Endothelial cell of umbilical vein (primary cell): ENCODE measurements around the gene SMARCC1. TPM values are rescaled to one million over a fixed set of nuclear protein-coding genes. Genes with fewer than 3 reads are reported as not detected.

ENCODE experiments used
- BruUV-seq: library from RNA; stranded (reverse); fragments of 400-500 nt; replicated peaks from 2 replicates; lab custom pipeline; 2021; lab: Mats Ljungman, UMichigan
- CTCF ChIA-PET: fragments of 300-600, 350-600 bp; sonication (Branson Sonifier 250); formaldehyde crosslinking; loops from one replicate; lab custom pipeline; 2021; ENCODE audit warnings: antibody characterized with exemption, inconsistent platforms; lab: Charles Lee
- POLR2A ChIA-PET: fragments of 300-600, 350-600 bp; sonication (Branson Sonifier 250); formaldehyde crosslinking; loops from one replicate; lab custom pipeline; 2021; ENCODE audit warnings: antibody characterized with exemption, inconsistent platforms; lab: Charles Lee
- DNase-seq: peaks from one replicate; pipeline ENCODE4 v3.0.0-alpha.2; 2011; ENCODE audit warnings: low read depth, low spot score
- FAIRE-seq: peaks from 2 replicates; lab custom pipeline; 2011; peaks lifted over from hg19 to GRCh38; lab: Jason Lieb, UNC
- H2AFZ ChIP-seq: 2 replicates; pipeline ENCODE4 v1.6.0; 2012; ENCODE audit warnings: low read depth, low read length, control low read depth, inconsistent platforms
- H3K27ac ChIP-seq: 2 replicates; pipeline ENCODE4 v1.5.1; 2011; ENCODE audit warnings: low read depth, mild to moderate bottlenecking, control low read depth, low read length, moderate library complexity; ENCODE audit not compliant: insufficient read depth
- H3K27me3 ChIP-seq, 2 experiments: 2 replicates each; pipeline versions ENCODE4 v1.6.0 to v1.6.1; 2011; ENCODE audit warnings: low read length in 2 of 2, mixed read lengths in 1 of 2; ENCODE audit not compliant: control insufficient read depth in 2 of 2, insufficient read depth in 2 of 2
- H3K36me3 ChIP-seq, 2 experiments: 2 replicates in 1 of 2; 3 replicates in 1 of 2; pipeline ENCODE4 v1.5.1; 2011; ENCODE audit warnings: low read length in 2 of 2, mild to moderate bottlenecking in 1 of 2, moderate library complexity in 1 of 2; ENCODE audit not compliant: control insufficient read depth in 2 of 2, insufficient read depth in 2 of 2; ENCODE audit errors: extremely low read depth in 1 of 2
- H3K4me1 ChIP-seq: 3 replicates; pipeline ENCODE4 v1.5.1; 2011; ENCODE audit warnings: mild to moderate bottlenecking, low read length; ENCODE audit not compliant: control insufficient read depth, insufficient read depth; ENCODE audit errors: extremely low read depth
- H3K4me2 ChIP-seq: 2 replicates; pipeline ENCODE4 v1.6.1; 2011; ENCODE audit warnings: low read length, control low read depth, mixed read lengths; ENCODE audit not compliant: insufficient read depth
- H3K4me3 ChIP-seq, 3 experiments: fragments of 200-600 bp in 1 of 3; sonication (generic), shearing (Covaris generic) in 1 of 3; replicated peaks in 1 of 3; 2 replicates each; pipeline ENCODE4 v1.5.1; 2011 to 2016; ENCODE audit warnings: control low read depth in 3 of 3, low read length in 3 of 3, mild to moderate bottlenecking in 2 of 3, inconsistent platforms in 1 of 3, low read depth in 1 of 3, moderate library complexity in 1 of 3; ENCODE audit not compliant: insufficient read depth in 1 of 3
- H3K79me2 ChIP-seq: 2 replicates; pipeline ENCODE4 v1.6.0; 2012; ENCODE audit warnings: low read length, inconsistent platforms; ENCODE audit not compliant: control insufficient read depth, insufficient read depth
- H3K9ac ChIP-seq: replicated peaks from 2 replicates; pipeline ENCODE3; 2011; ENCODE audit warnings: low read length, control low read depth; ENCODE audit not compliant: insufficient read depth; ENCODE audit errors: extremely low read depth
- H3K9me1 ChIP-seq: replicated peaks from 3 replicates; pipeline ENCODE4 v1.6.0; 2011; ENCODE audit warnings: mild to moderate bottlenecking, low read length; ENCODE audit not compliant: control insufficient read depth, insufficient read depth; ENCODE audit errors: extremely low read depth
- H3K9me3 ChIP-seq: replicated peaks from 2 replicates; pipeline ENCODE4 v1.5.1; 2012; ENCODE audit warnings: low read length, inconsistent platforms; ENCODE audit not compliant: control insufficient read depth, insufficient read depth
- H4K20me1 ChIP-seq: replicated peaks from 2 replicates; pipeline ENCODE3; 2011; ENCODE audit warnings: mild to moderate bottlenecking, low read length; ENCODE audit not compliant: control insufficient read depth, insufficient read depth; ENCODE audit errors: extremely low read depth
- EZH2 ChIP-seq: IDR thresholded peaks from 2 replicates; pipeline ENCODE4 v1.6.1; 2012; ENCODE audit warnings: borderline replicate concordance, low read depth, mild to moderate bottlenecking, moderate library complexity, low read length, inconsistent platforms; ENCODE audit not compliant: severe bottlenecking
- FOS ChIP-seq: IDR thresholded peaks from 2 replicates; pipeline ENCODE4 v1.6.1; 2011; ENCODE audit warnings: mild to moderate bottlenecking, low read length, moderate library complexity, borderline replicate concordance; ENCODE audit not compliant: insufficient read depth
- GATA2 ChIP-seq: IDR thresholded peaks from 2 replicates; pipeline ENCODE4 v1.7.0; 2011; ENCODE audit warnings: low read depth, mild to moderate bottlenecking, moderate library complexity, mixed read lengths, low read length; ENCODE audit not compliant: insufficient read length, insufficient read depth
- JUN ChIP-seq: IDR thresholded peaks from 2 replicates; pipeline ENCODE4 v1.6.1; 2011; ENCODE audit warnings: borderline replicate concordance, low read depth; ENCODE audit not compliant: insufficient read length, insufficient read depth
- MYC ChIP-seq: IDR thresholded peaks from one replicate; pipeline ENCODE4 v1.6.1; 2011; ENCODE audit warnings: mild to moderate bottlenecking, low read depth, low read length
- POLR2A ChIP-seq: IDR thresholded peaks from 2 replicates; pipeline ENCODE4 v1.6.1; 2012; ENCODE audit warnings: low read depth, mild to moderate bottlenecking, control low read depth, low read length
- dilution Hi-C: fragments of 300-500 bp; cut with MboI; formaldehyde crosslinking; loops from one replicate; pipeline ENCODE4 v1.15.0; 2019; ENCODE audit warnings: low sequenced_read_pairs; ENCODE audit not compliant: extremely low pct_ligation_motif_present
- intact Hi-C: fragments of 100-400 bp; cut with micrococcal nuclease; formaldehyde crosslinking; loops from one replicate; pipeline ENCODE4 v1.10.0; 2022
- polyA plus RNA-seq, 4 experiments: library from polyadenylated mRNA; depleted of rRNA in 3 of 4; stranded (reverse) in 3 of 4; unstranded in 1 of 4; fragments of >200 nt; gene quantifications; 2 replicates each; pipeline versions ENCODE4 v1.2.1 to v1.2.3, GENCODE V29; 2011 to 2012; ENCODE audit warnings: missing spikeins in 1 of 4
- total RNA-seq: library from RNA; stranded (reverse); gene quantifications from 2 replicates; pipeline ENCODE4 v1.2.3, GENCODE V29; 2021
- TF ChIP-seq, protein P1 (sequence below), 2 donors: IDR thresholded peaks; 1 replicate in 1 of 2; 2 replicates in 1 of 2; pipeline ENCODE4 v1.5.1; 2011; ENCODE audit warnings: low read length in 2 of 2, mild to moderate bottlenecking in 2 of 2, moderate library complexity in 2 of 2, control low read depth in 1 of 2, inconsistent platforms in 1 of 2, low read depth in 1 of 2; ENCODE audit not compliant: insufficient read depth in 1 of 2; ENCODE audit errors: extremely low read depth in 1 of 2

SMARCC1 gene
- total and polyA plus RNA-seq, 2 donors (not counting 3 experiments of a cell fraction or from before 2014, with no cell fraction given) = 23.0 to 138 TPM

DNA sequence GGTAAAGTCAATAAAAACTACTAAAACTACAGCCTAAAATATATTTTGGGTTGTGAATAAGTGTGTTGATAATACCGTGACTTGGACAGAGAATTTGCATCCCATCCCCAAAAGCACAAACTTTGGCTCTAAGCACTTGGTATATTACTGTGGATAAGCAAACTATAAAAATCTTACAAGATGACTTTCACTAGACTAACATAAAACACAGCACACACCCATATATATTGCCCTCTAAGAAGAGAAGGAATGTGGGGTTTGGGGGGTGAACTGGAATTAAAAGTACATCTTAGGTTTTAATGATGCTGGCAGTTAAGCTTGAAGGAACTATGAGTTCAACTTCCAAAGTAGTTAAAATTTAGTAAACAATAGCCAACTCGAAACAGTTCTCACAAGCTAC lies 174.4 kb downstream of the SMARCC1 start:
- Histone ChIP-seq H3K27ac (no peak overlapping the region), H3K27me3 (no peaks in the 10 kb centered on the region), H3K79me2 (no peaks in the 10 kb centered on the region), H3K4me3 (no peak overlapping the region), H3K4me2 (no peak overlapping the region), H4K20me1 (no peaks in the 10 kb centered on the region), H3K4me1 (peaks cover 9% of the 10 kb centered on the region), H3K9ac (no peak overlapping the region), H3K9me3 (no peaks in the 10 kb centered on the region), H2AFZ (no peak overlapping the region), H3K9me1 (no peaks in the 10 kb centered on the region), H3K36me3 (peaks cover 12 to 13% of the 10 kb centered on the region in 2 experiments)
- ChIA-PET POLR2A (no interaction called here), CTCF (interaction anchor here (1.8 kb wide), 1 partner anchor 85 kb away, joined by 9 read pairs; no protein-coding TSS in a partner anchor)
- BruUV-seq = no TSS peak
- dilution Hi-C loops (no loop called here), intact Hi-C loops (no loop called here)
- DNase-seq (no peak), FAIRE-seq (no peak)
- TF ChIP-seq GATA2 (no peak), FOS (no peak)
- TF ChIP-seq, protein P1, sequence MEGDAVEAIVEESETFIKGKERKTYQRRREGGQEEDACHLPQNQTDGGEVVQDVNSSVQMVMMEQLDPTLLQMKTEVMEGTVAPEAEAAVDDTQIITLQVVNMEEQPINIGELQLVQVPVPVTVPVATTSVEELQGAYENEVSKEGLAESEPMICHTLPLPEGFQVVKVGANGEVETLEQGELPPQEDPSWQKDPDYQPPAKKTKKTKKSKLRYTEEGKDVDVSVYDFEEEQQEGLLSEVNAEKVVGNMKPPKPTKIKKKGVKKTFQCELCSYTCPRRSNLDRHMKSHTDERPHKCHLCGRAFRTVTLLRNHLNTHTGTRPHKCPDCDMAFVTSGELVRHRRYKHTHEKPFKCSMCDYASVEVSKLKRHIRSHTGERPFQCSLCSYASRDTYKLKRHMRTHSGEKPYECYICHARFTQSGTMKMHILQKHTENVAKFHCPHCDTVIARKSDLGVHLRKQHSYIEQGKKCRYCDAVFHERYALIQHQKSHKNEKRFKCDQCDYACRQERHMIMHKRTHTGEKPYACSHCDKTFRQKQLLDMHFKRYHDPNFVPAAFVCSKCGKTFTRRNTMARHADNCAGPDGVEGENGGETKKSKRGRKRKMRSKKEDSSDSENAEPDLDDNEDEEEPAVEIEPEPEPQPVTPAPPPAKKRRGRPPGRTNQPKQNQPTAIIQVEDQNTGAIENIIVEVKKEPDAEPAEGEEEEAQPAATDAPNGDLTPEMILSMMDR (IDR thresholded peaks at IDR 0.05; ENCODE audit: extremely low read depth in 1 of 2, insufficient read depth in 1 of 2, low read depth in 1 of 2, low read length in 2 of 2) = no peak

DNA sequence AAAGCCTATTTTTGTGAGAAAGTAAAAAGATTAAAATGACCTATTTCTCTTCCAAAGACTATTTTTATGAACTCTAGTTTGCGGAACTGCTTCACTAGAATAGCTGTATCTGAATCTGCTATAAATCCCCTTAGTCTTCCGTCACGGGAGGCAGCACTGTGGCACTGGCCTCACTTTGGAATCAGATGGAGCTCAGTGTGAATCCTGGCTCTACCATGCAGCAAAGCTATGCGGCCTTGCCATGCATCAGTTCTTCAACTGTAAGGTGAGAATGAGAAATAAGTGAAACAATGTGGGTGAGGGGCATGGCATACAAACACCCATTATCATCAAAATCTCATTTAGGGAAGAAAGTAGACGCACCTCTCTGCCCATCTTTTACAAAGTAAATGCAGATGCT lies 175.5 kb downstream of the SMARCC1 start:
- Histone ChIP-seq H3K27me3 (no peaks in the 10 kb centered on the region), H3K4me2 (no peak overlapping the region), H3K79me2 (no peaks in the 10 kb centered on the region), H3K4me3 (no peak overlapping the region), H3K27ac (no peak overlapping the region), H3K4me1 (peaks cover 5% of the 10 kb centered on the region), H3K9ac (no peak overlapping the region), H2AFZ (no peak overlapping the region), H3K36me3 (peaks cover 11 to 12% of the 10 kb centered on the region in 2 experiments), H3K9me1 (no peaks in the 10 kb centered on the region), H4K20me1 (no peaks in the 10 kb centered on the region), H3K9me3 (no peaks in the 10 kb centered on the region)
- POLR2A ChIA-PET = no interaction called here
- CTCF ChIA-PET = interaction anchor here (1.8 kb wide), 1 partner anchor 84 kb away, joined by 9 read pairs; no protein-coding TSS in a partner anchor
- intact Hi-C loops = no loop called here
- no peak for TF ChIP-seq MYC
- no peak for TF ChIP-seq POLR2A
- TF ChIP-seq EZH2 = no peak
- TF ChIP-seq GATA2 = no peak
- TF ChIP-seq, protein P1 (IDR thresholded peaks at IDR 0.05; ENCODE audit: extremely low read depth in 1 of 2, insufficient read depth in 1 of 2, low read depth in 1 of 2, low read length in 2 of 2) = no peak
- TF ChIP-seq JUN = no peak
- FAIRE-seq (no peak), DNase-seq (no peak)
- dilution Hi-C loops = no loop called here
- no TSS peak for BruUV-seq
